IMR-90 (cell line): ENCODE measurements around the gene CD55. TPM values are rescaled to one million over a fixed set of nuclear protein-coding genes. Genes with fewer than 3 reads are reported as not detected.

Experiments
- ATAC-seq: fragments of 200-7000 bp; cut with Tn5 transposase; 2 replicates; pipeline ENCODE4 v1.9.1; 2020; ENCODE audit warnings: low read depth, mild to moderate bottlenecking, moderate library complexity
- BruUV-seq: library from RNA; stranded (reverse); fragments of 400-500 nt; replicated peaks from 2 replicates; lab custom pipeline; 2021; lab: Mats Ljungman, UMichigan
- CTCF ChIA-PET: fragments of 300-600 bp; formaldehyde crosslinking; extraction: SDS; loops from one replicate; lab custom pipeline; 2021; ENCODE audit warnings: antibody characterized with exemption; lab: Yijun Ruan, JAX
- POLR2A ChIA-PET: fragments of 300-600 bp; sonication (Branson Sonifier 250); formaldehyde crosslinking; loops from one replicate; lab custom pipeline; 2022; ENCODE audit warnings: antibody characterized with exemption; ENCODE audit not compliant: unreplicated experiment; lab: Charles Lee
- DNase-seq: peaks from one replicate; pipeline ENCODE4 v3.0.0; 2013
- H2AFZ ChIP-seq: replicated peaks from 2 replicates; pipeline ENCODE3; 2013; ENCODE audit warnings: low read length, mild to moderate bottlenecking; ENCODE audit not compliant: poor library complexity
- H2AK5ac ChIP-seq: 2 replicates; pipeline ENCODE4 v1.6.1; 2013; ENCODE audit warnings: low read depth, low read length, inconsistent platforms
- H2AK9ac ChIP-seq: replicated peaks from 2 replicates; pipeline ENCODE3; 2013; ENCODE audit warnings: mild to moderate bottlenecking, low read depth, low read length, moderate library complexity; ENCODE audit not compliant: poor library complexity
- H2BK120ac ChIP-seq: 2 replicates; pipeline ENCODE4 v1.6.1; 2013; ENCODE audit warnings: low read depth, low read length, inconsistent platforms
- H2BK15ac ChIP-seq: 3 replicates; pipeline ENCODE4 v1.6.1; 2013; ENCODE audit warnings: low read depth, low read length, inconsistent platforms
- H2BK20ac ChIP-seq: 2 replicates; pipeline ENCODE4 v1.6.1; 2013; ENCODE audit warnings: low read depth, mild to moderate bottlenecking, inconsistent platforms, low read length, moderate library complexity
- H2BK5ac ChIP-seq: 2 replicates; pipeline ENCODE4 v1.6.1; 2013; ENCODE audit warnings: mild to moderate bottlenecking, low read depth, low read length, inconsistent platforms; ENCODE audit not compliant: poor library complexity, severe bottlenecking
- H3K14ac ChIP-seq: replicated peaks from 2 replicates; pipeline ENCODE4 v1.6.1; 2013; ENCODE audit warnings: low read depth, low read length, inconsistent platforms
- H3K18ac ChIP-seq: 2 replicates; pipeline ENCODE4 v1.6.1; 2013; ENCODE audit warnings: low read depth, low read length, control low read depth
- H3K23ac ChIP-seq: 2 replicates; pipeline ENCODE4 v1.6.1; 2013; ENCODE audit warnings: low read depth, low read length, inconsistent platforms
- H3K27ac ChIP-seq: 2 replicates; pipeline ENCODE4 v1.5.1; 2013; ENCODE audit warnings: mild to moderate bottlenecking, control low read depth, low read length; ENCODE audit not compliant: insufficient read depth
- H3K27me3 ChIP-seq: 2 replicates; pipeline ENCODE4 v1.6.1; 2013; ENCODE audit warnings: low read length; ENCODE audit not compliant: control insufficient read depth, insufficient read depth
- H3K36me3 ChIP-seq: 2 replicates; pipeline ENCODE4 v1.6.1; 2013; ENCODE audit warnings: low read length, mixed read lengths; ENCODE audit not compliant: control insufficient read depth, insufficient read depth
- H3K4ac ChIP-seq: 2 replicates; pipeline ENCODE4 v1.6.1; 2013; ENCODE audit warnings: low read depth, low read length, inconsistent platforms
- H3K4me1 ChIP-seq: 2 replicates; pipeline ENCODE4 v1.6.1; 2013; ENCODE audit warnings: low read length, mixed read lengths; ENCODE audit not compliant: control insufficient read depth, insufficient read depth
- H3K4me2 ChIP-seq: 2 replicates; pipeline ENCODE4 v1.6.1; 2013; ENCODE audit warnings: low read depth, mild to moderate bottlenecking, control low read depth, low read length, moderate library complexity
- H3K4me3 ChIP-seq: 2 replicates; pipeline ENCODE4 v1.5.1; 2013; ENCODE audit warnings: low read depth, mild to moderate bottlenecking, control low read depth, low read length, moderate library complexity; ENCODE audit not compliant: insufficient read depth
- H3K56ac ChIP-seq: 2 replicates; pipeline ENCODE4 v1.6.1; 2013; ENCODE audit warnings: low read length, inconsistent platforms; ENCODE audit not compliant: insufficient read depth; ENCODE audit errors: extremely low read depth
- H3K79me1 ChIP-seq, 2 experiments: 2 replicates each; pipeline ENCODE4 v1.6.1; 2013; ENCODE audit warnings: low read length in 2 of 2, inconsistent platforms in 1 of 2, low read depth in 1 of 2
- H3K9ac ChIP-seq: 2 replicates; pipeline ENCODE4 v1.6.1; 2013; ENCODE audit warnings: low read depth, low read length, control low read depth
- H3K9me1 ChIP-seq: 2 replicates; pipeline ENCODE4 v1.6.1; 2013; ENCODE audit warnings: low read length, inconsistent platforms; ENCODE audit not compliant: insufficient read depth
- H3K9me3 ChIP-seq: 2 replicates; pipeline ENCODE4 v1.6.1; 2013; ENCODE audit warnings: low read length; ENCODE audit not compliant: control insufficient read depth, insufficient read depth
- H4K20me1 ChIP-seq: 2 replicates; pipeline ENCODE4 v1.6.1; 2013; ENCODE audit warnings: low read length, inconsistent platforms; ENCODE audit not compliant: insufficient read depth
- H4K5ac ChIP-seq: 2 replicates; pipeline ENCODE4 v1.6.1; 2013; ENCODE audit warnings: mild to moderate bottlenecking, low read depth, low read length, control low read depth
- H4K8ac ChIP-seq, 2 experiments: 2 replicates each; pipeline ENCODE4 v1.6.1; 2013; ENCODE audit warnings: low read depth in 2 of 2, low read length in 2 of 2, control low read depth in 1 of 2, inconsistent platforms in 1 of 2
- H4K91ac ChIP-seq: 2 replicates; pipeline ENCODE4 v1.6.1; 2013; ENCODE audit warnings: low read depth, low read length, inconsistent platforms; ENCODE audit not compliant: insufficient read depth
- SMC3 ChIP-seq: fragments of 150-350 bp; IDR thresholded peaks from 2 replicates; pipeline ENCODE4 v1.6.1; 2016; ENCODE audit warnings: low read depth, mild to moderate bottlenecking, antibody characterized with exemption, low read length, moderate library complexity
- dilution Hi-C: fragments of 300-500 bp; cut with HindIII; formaldehyde crosslinking; loops from one replicate; pipeline ENCODE4 v1.14.3; 2018; ENCODE audit warnings: low sequenced_read_pairs; ENCODE audit not compliant: unreplicated experiment
- in situ Hi-C: fragments of 300-500 bp; cut with MboI; formaldehyde crosslinking; loops from 3 replicates; pipeline ENCODE4 v1.14.3; 2019; ENCODE audit warnings: low sequenced_read_pairs, inconsistent platforms, mixed read lengths
- intact Hi-C: fragments of 100-400 bp; cut with micrococcal nuclease; formaldehyde crosslinking; loops from 2 replicates; pipeline ENCODE4 v1.10.0; 2022
- polyA plus RNA-seq, 3 experiments: library from polyadenylated mRNA; depleted of rRNA; stranded (reverse); fragments of >200 nt; gene quantifications; 2 replicates each; pipeline ENCODE4 v1.2.3, GENCODE V29; 2012; ENCODE audit warnings: low replicate concordance in 1 of 3
- total RNA-seq: library from RNA; depleted of rRNA; stranded (reverse); fragments of >200 nt; gene quantifications from 2 replicates; pipeline ENCODE4 v1.2.3, GENCODE V29; 2012

CD55 gene
- total and polyA plus RNA-seq, 2 of the 4 experiments (the other 2 are of a cell fraction): 6.6 to 11.5 TPM

DNA sequence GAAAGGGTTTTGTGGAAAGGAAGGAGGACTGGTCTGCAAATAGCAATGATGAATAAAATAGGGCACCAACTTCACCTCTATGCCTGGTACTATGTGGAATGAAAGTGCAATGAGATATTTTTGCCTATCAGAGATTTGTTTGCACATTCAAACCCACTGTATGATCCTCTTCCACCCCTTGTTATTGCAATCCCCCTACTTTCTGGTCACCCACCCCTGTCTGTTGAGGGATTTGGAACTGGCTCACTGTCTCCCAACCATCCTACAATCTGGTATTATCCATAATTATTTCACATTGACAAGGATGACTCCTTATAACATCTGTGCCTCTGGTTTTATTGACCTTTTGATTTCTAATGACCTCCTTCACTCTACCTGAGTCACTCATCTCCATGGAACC, 42.4 kb downstream of the CD55 start:
- Histone ChIP-seq H3K18ac (peak overlapping the region; percentile 45; the same call in 1 of the 2 replicates), H2BK120ac (no peak overlapping the region; the same call in 1 of the 2 replicates), H3K9ac (no peak overlapping the region), H2AFZ (no peak overlapping the region), H3K23ac (no peak overlapping the region), H2AK5ac (no peak overlapping the region), H2BK15ac (0 out of 3 replicates have a peak overlapping the region, but pooled peaks have one; percentile 6), H4K8ac (no peak overlapping the region), H3K27me3 (no peaks in the 10 kb centered on the region), H3K9me1 (peaks cover 7% of the 10 kb centered on the region; the same call in 1 of the 2 replicates), H3K27ac (no peak overlapping the region), H4K5ac (peak overlapping the region; percentile 24; the same call in 1 of the 2 replicates), H3K4me1 (peaks cover 4% of the 10 kb centered on the region), H2BK20ac (no peak overlapping the region), H3K4me2 (no peak overlapping the region), H4K20me1 (no peaks in the 10 kb centered on the region), H3K79me1 (no peaks in the 10 kb centered on the region), H3K56ac (no peak overlapping the region), H3K36me3 (no peaks in the 10 kb centered on the region), H3K9me3 (no peaks in the 10 kb centered on the region), H2BK5ac (peak overlapping the region; percentile 53), H3K4ac (peak overlapping the region; percentile 6; the same call in 1 of the 2 replicates), H3K4me3 (no peak overlapping the region), H3K14ac (no peak overlapping the region), H4K91ac (0 out of 2 replicates have a peak overlapping the region, but pooled peaks have one; percentile 8), H2AK9ac (no peak overlapping the region)
- ChIA-PET POLR2A (no interaction called here), CTCF (interaction anchor here (1.5 kb wide), 1 partner anchor 17 kb away, joined by 3 read pairs; no protein-coding TSS in a partner anchor)
- DNase-seq: no peak
- in situ Hi-C loops: no loop called here
- no peak for TF ChIP-seq SMC3
- dilution Hi-C loops: no loop called here
- no TSS peak for BruUV-seq
- ATAC-seq: no peak
- intact Hi-C loops: no loop called here
